ENCODE results near the gene APOH. TPM values are rescaled to one million over a fixed set of nuclear protein-coding genes. Genes with fewer than 3 reads are reported as not detected.
A peak's percentile ranks its signal among the peaks of the same experiment; 100 is the strongest.

The APOH gene
- total RNA-seq, 1 donor, result not detected

- TF ChIP-seq, protein P1, sequence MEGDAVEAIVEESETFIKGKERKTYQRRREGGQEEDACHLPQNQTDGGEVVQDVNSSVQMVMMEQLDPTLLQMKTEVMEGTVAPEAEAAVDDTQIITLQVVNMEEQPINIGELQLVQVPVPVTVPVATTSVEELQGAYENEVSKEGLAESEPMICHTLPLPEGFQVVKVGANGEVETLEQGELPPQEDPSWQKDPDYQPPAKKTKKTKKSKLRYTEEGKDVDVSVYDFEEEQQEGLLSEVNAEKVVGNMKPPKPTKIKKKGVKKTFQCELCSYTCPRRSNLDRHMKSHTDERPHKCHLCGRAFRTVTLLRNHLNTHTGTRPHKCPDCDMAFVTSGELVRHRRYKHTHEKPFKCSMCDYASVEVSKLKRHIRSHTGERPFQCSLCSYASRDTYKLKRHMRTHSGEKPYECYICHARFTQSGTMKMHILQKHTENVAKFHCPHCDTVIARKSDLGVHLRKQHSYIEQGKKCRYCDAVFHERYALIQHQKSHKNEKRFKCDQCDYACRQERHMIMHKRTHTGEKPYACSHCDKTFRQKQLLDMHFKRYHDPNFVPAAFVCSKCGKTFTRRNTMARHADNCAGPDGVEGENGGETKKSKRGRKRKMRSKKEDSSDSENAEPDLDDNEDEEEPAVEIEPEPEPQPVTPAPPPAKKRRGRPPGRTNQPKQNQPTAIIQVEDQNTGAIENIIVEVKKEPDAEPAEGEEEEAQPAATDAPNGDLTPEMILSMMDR (IDR thresholded peaks at IDR 0.05; ENCODE audit: insufficient read depth, low read length), result no peak
- DNase-seq (ENCODE audit: low read depth), result no peak
- H3K4me3 ChIP-seq (ENCODE audit: low read depth, low read length), result no peak overlapping the region
These were observed 1.8 kb downstream of the APOH start for GRCh38 chr17:66227212-66228045.

GRCh38 chr17:66222798-66223350 lies 6.3 kb downstream of the APOH start:
- no peak overlapping the region for H3K4me3 ChIP-seq (ENCODE audit: low read depth, low read length)
- TF ChIP-seq, protein P1 (IDR thresholded peaks at IDR 0.05; ENCODE audit: insufficient read depth, low read length), result no peak
- DNase-seq (ENCODE audit: low read depth), result no peak

DNA sequence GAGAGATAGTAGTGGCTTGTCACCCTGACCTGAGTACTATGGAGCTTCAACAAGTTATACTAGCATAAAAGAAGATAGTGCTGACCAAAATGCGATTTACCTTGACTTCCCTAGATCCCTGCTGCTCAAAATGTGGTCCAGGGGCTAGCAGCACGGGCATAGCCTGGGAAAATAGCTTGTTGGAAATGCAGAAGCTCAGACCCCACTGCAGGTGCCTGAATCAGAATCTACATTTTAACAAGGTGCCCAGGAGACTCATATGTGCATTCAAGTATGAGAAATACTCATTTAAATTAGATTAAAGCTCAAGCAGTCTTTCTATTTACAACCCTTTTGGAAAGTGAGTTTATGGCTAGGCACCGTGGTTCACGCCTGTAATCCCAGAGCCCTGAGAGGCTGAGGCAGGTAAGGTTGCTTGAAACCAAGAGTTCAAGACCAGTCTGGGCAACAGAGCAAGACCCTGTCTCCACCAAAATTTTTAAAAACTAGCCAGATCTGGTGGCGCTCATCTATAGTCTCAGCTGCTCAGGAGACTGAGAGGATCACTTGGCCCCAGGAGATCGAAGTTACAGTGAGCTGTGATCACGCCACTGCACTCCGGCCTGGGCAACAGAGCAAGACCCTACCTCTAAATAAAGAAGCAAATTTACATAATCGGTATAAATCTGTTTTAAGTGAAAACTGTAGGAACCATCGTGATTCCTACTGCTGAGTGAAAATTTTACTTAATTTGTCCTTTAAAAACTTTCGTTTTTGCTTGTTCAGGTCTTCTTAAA lies 7.3 kb downstream of the APOH start:
- TF ChIP-seq, protein P1 (IDR thresholded peaks at IDR 0.05; ENCODE audit: insufficient read depth, low read length), result no peak
- no peak overlapping the region for H3K4me3 ChIP-seq (ENCODE audit: low read depth, low read length)
- no peak for DNase-seq (ENCODE audit: low read depth)

- TF ChIP-seq, protein P1 (IDR thresholded peaks at IDR 0.05; ENCODE audit: insufficient read depth, low read length), result no peak
- DNase-seq (ENCODE audit: low read depth), result no peak
- no peak overlapping the region for H3K4me3 ChIP-seq (ENCODE audit: low read depth, low read length)
These were observed 7.9 kb downstream of the APOH start for GRCh38 chr17:66221343-66221742.

- no peak overlapping the region for H3K4me3 ChIP-seq (ENCODE audit: low read depth, low read length)
- no peak for DNase-seq (ENCODE audit: low read depth)
- TF ChIP-seq, protein P1 (IDR thresholded peaks at IDR 0.05; ENCODE audit: insufficient read depth, low read length), result no peak
These were observed 9.0 kb downstream of the APOH start for GRCh38 chr17:66220079-66220835.

DNA sequence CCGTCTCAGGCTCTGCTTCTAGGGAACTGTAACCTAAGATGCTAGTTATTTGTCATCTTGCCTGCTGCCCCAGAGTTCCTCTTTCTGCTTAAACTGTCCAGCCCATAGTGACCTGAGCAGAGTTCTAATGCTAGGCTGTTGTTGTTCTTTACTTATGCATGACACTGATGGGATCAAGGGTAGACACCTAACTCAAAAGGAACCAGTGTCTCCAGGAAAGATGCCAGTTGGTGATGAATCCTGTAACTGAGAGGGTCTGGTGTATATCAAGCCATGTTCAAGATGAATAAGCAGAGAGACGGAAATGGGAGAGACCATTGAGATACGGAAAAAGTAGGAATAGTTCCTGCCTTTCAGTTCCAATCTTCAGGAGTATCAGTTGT lies 13.7 kb downstream of the APOH start:
- DNase-seq (ENCODE audit: low read depth), result peak; percentile 25
- no peak overlapping the region for H3K4me3 ChIP-seq (ENCODE audit: low read depth, low read length)
- TF ChIP-seq, protein P1 (IDR thresholded peaks at IDR 0.05; ENCODE audit: insufficient read depth, low read length), result no peak
